Upper lobe of left lung (tissue), 4 donors: Measurements from ENCODE around the gene PBX3.

ENCODE experiments used
- CTCF ChIP-seq, 6 experiments: fragments of 450-650 bp in 4 of 6; fragments of 200-600 bp in 2 of 6; sonication (generic) in 2 of 6; IDR thresholded peaks; one replicate each; pipeline ENCODE4 v1.5.1; 2016 to 2019; ENCODE audit warnings: antibody characterized with exemption in 6 of 6
- POLR2A ChIP-seq, 4 donors: fragments of 450-650 bp; IDR thresholded peaks; one replicate each; pipeline ENCODE4 v1.5.1; 2016 to 2017; ENCODE audit warnings: antibody characterized with exemption in 4 of 4, mild to moderate bottlenecking in 2 of 4

- no peak for TF ChIP-seq POLR2A (IDR thresholded peaks at IDR 0.05)
- no peak for TF ChIP-seq CTCF (IDR thresholded peaks at IDR 0.05)
Measured at GRCh38 chr9:125906893-125907292, 159.7 kb downstream of the PBX3 start.
